ENCODE measurements around the gene SH3BP1. TPM values are rescaled to one million over a fixed set of nuclear protein-coding genes. Genes with fewer than 3 reads are reported as not detected.

SH3BP1 gene
- total and polyA plus RNA-seq, 9 of the 15 experiments (the other 6 are each of a cell fraction or from before 2014, with no cell fraction given) = 0.10 to 36.2 (median 10.4) TPM

DNA sequence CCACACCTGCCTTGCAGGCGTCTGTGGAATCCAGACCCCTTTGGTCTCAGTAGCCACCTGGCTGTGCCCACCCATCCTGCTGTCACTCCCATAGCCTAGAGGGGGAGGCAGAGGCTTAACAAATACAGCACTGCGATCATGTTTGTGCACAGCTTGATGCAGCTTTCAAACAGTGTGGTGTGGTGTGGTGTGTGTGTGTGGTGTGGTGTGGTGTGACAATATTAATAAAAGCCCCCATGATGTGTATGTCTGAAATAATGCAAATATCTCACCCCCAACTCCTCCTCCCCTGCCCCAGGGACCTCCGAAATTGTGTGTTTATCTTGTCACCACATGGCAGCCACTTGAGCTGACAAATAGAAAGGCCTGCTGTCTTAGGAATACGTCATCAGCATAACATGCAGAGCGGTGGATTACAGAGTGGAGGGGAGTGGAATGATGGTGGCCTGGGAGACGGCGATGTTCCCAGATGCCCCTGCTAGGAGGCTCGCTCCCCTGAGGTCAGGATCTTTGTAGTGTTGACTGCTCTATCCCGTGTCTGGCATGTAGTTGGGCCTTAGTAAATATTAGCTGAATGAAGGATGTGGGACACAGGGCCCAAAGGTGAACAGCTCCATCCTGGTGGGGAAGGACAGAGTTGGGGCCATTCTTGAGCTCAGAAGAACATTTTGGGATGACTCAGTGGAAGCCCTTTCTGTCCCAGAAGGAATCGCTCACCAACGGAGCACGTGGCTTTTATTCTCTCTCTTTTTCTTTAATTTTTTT, 21.9 kb downstream of the SH3BP1 start (continued):
- TF ChIP-seq JUND (IDR thresholded peaks at IDR 0.05; ENCODE audit: borderline replicate concordance, low read depth, low read length) (no peak), JUND (tag; IDR thresholded peaks at IDR 0.05; ENCODE audit: borderline replicate concordance, low read depth, low read length) (peak; percentile 45; the same call in 1 of the 3 replicates)

DNA sequence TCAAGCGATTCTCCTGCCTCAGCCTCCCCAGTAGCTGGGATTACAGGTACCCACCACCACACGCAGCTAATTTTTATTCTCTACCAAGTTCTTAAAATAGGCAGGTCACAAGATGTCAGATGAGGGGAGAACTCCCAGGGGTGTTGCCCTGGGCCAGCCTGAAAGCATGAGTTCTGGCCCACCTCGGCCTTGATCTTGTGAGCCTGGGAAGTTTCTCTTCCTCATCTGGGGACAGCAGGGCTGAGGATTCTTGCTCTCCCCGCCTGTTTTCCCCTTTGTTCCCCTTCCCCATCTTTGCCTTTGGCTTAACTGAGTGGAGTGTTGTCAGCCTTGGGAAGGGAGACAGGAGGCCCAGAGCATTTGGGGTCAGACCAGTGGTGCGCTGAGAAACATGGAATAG, 22.6 kb downstream of the SH3BP1 start:
- TF ChIP-seq ZNF445 (CRISPR knock-in tag; IDR thresholded peaks at IDR 0.05; ENCODE audit: low read depth) = no peak
- no peak for TF ChIP-seq IRF2 (CRISPR knock-in tag; IDR thresholded peaks at IDR 0.05)
- TF ChIP-seq HNRNPH1 (optimal IDR thresholded peaks at IDR 0.05; ENCODE audit: low read depth, low read length) = no peak
- TF ChIP-seq ZNF324 (CRISPR knock-in tag; IDR thresholded peaks at IDR 0.05) = no peak
- TF ChIP-seq KAT8 (IDR thresholded peaks at IDR 0.05; ENCODE audit: low read depth) = no peak
- TF ChIP-seq, protein P1, sequence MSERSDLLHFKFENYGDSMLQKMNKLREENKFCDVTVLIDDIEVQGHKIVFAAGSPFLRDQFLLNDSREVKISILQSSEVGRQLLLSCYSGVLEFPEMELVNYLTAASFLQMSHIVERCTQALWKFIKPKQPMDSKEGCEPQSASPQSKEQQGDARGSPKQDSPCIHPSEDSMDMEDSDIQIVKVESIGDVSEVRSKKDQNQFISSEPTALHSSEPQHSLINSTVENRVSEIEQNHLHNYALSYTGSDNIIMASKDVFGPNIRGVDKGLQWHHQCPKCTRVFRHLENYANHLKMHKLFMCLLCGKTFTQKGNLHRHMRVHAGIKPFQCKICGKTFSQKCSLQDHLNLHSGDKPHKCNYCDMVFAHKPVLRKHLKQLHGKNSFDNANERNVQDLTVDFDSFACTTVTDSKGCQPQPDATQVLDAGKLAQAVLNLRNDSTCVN (CRISPR knock-in tag; IDR thresholded peaks at IDR 0.05) = no peak
- TF ChIP-seq, protein P2, sequence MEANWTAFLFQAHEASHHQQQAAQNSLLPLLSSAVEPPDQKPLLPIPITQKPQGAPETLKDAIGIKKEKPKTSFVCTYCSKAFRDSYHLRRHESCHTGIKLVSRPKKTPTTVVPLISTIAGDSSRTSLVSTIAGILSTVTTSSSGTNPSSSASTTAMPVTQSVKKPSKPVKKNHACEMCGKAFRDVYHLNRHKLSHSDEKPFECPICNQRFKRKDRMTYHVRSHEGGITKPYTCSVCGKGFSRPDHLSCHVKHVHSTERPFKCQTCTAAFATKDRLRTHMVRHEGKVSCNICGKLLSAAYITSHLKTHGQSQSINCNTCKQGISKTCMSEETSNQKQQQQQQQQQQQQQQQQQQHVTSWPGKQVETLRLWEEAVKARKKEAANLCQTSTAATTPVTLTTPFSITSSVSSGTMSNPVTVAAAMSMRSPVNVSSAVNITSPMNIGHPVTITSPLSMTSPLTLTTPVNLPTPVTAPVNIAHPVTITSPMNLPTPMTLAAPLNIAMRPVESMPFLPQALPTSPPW (CRISPR knock-in tag; IDR thresholded peaks at IDR 0.05) = no peak
- TF ChIP-seq BDP1 (IDR thresholded peaks at IDR 0.05; ENCODE audit: insufficient read depth, insufficient read length) = no peak
- no peak for ATAC-seq
- no peak for DNase-seq (ENCODE audit: extremely low read depth in 1 of 4, low spot score in 3 of 4)
- Histone ChIP-seq H3K4me1 (replicated peaks in 1 of 2; ENCODE audit: control insufficient read depth in 2 of 2, insufficient read depth in 2 of 2, low read length in 2 of 2) (peaks cover 20 to 34% of the 10 kb centered on the region in 2 experiments), H3K9ac (ENCODE audit: insufficient read depth in 1 of 2, low read depth in 2 of 2, low read length in 2 of 2) (peak overlapping the region in 1 of 2 experiments; percentile 1; a peak in 1 of 4 replicates), H3K27ac (ENCODE audit: extremely low read depth, low read depth, low read length) (no peak overlapping the region), H3K4me3 (no peak overlapping the region), H3K4me2 (ENCODE audit: insufficient read depth, low read length) (no peak overlapping the region), H3K79me2 (ENCODE audit: control insufficient read depth, insufficient read depth, low read length) (peaks cover 69% of the 10 kb centered on the region), H3K9me1 (ENCODE audit: control insufficient read depth, insufficient read depth, low read length) (peaks cover 4% of the 10 kb centered on the region), H3K27me3 (ENCODE audit: control insufficient read depth in 2 of 2, insufficient read depth in 2 of 2, low read length in 2 of 2) (no peaks in the 10 kb centered on the region), H3K9me3 (replicated peaks; ENCODE audit: control insufficient read depth, insufficient read depth, low read depth, low read length) (no peaks in the 10 kb centered on the region), H2AFZ (ENCODE audit: low read depth, low read length) (no peak overlapping the region), H4K20me1 (replicated peaks; ENCODE audit: control insufficient read depth, insufficient read depth, low read length) (peaks cover 17% of the 10 kb centered on the region), H3K36me3 (ENCODE audit: control insufficient read depth, insufficient read depth, low read length) (peaks cover 60% of the 10 kb centered on the region; the same call in 2 of the 3 replicates)
- intact Hi-C loops (cut with micrococcal nuclease) (no loop called here), in situ Hi-C loops (cut with MboI) (no loop called here)
- FAIRE-seq = no peak
- 100% methylated on average over 3 of the region's 5 CpGs for WGBS (ENCODE audit: insufficient coverage, low coverage, missing lambda C conversion rate)
- CTCF ChIA-PET (ENCODE audit: low intra/inter-chr PET ratio) = interaction anchor here (0.8 to 1.0 kb wide), 2 partner anchors 20 to 24 kb away, joined by 3 to 4 read pairs; partner anchors contain the start of gene NOL12
- no TSS peak for BruUV-seq (replicated peaks)
- POLR2A ChIA-PET = interaction anchor here (1.7 kb wide), 2 partner anchors 9 to 13 kb away, joined by 10 to 11 read pairs; partner anchors contain the start of gene LGALS1
